Measurements from ENCODE around the gene KRTAP22-1. TPM values are rescaled to one million over a fixed set of nuclear protein-coding genes. Genes with fewer than 3 reads are reported as not detected.

KRTAP22-1 gene
- total and polyA plus RNA-seq, 9 donors: not detected

GRCh38 chr21:30592140-30592539, 8.7 kb upstream of the KRTAP22-1 start, which contains the start of gene KRTAP6-3:
Gene KRTAP6-3, plus strand, starts transcription at chr21:30592440. Its CDS starts 6 bp downstream, at chr21:30592446.
- DNase-seq: no peak
- Histone ChIP-seq H3K4me1 (ENCODE audit: insufficient read depth) (no peaks in the 10 kb centered on the region), H3K4me3 (no peak within 1 kb of the TSS), H3K27me3 (no peaks in the 10 kb centered on the region), H3K27ac (no peak within 1 kb of the TSS), H3K36me3 (no peaks in the 10 kb centered on the region), H3K9me3 (no peaks in the 10 kb centered on the region)
- intact Hi-C loops (cut with DNase I): no loop called here
- 89 to 93% (median 89%) methylated on average over 4 of the region's 4 CpGs for WGBS, 3 donors
- TF ChIP-seq CTCF (IDR thresholded peaks at IDR 0.05) (no peak), POLR2A (IDR thresholded peaks at IDR 0.05) (no peak), EP300 (IDR thresholded peaks at IDR 0.05) (no peak)

GRCh38 chr21:30598802-30599201, 2.1 kb upstream of the KRTAP22-1 start, which contains the start of gene KRTAP6-2:
Gene KRTAP6-2, minus strand, starts transcription at chr21:30598902. Its CDS starts 28 bp downstream, at chr21:30598874.
- TF ChIP-seq EP300 (IDR thresholded peaks at IDR 0.05) (no peak), POLR2A (IDR thresholded peaks at IDR 0.05) (no peak), CTCF (IDR thresholded peaks at IDR 0.05) (no peak)
- no peak within 1 kb of the TSS for H3K4me3 ChIP-seq
- H3K36me3 ChIP-seq: no peaks in the 10 kb centered on the region
- no peaks in the 10 kb centered on the region for H3K4me1 ChIP-seq (ENCODE audit: insufficient read depth)
- no peak for DNase-seq
- intact Hi-C loops (cut with DNase I): no loop called here
- H3K9me3 ChIP-seq: no peaks in the 10 kb centered on the region
- no peak within 1 kb of the TSS for H3K27ac ChIP-seq
- no peaks in the 10 kb centered on the region for H3K27me3 ChIP-seq
- 91 to 94% (median 92%) methylated on average over 6 of the region's 6 CpGs for WGBS, 3 donors

DNA sequence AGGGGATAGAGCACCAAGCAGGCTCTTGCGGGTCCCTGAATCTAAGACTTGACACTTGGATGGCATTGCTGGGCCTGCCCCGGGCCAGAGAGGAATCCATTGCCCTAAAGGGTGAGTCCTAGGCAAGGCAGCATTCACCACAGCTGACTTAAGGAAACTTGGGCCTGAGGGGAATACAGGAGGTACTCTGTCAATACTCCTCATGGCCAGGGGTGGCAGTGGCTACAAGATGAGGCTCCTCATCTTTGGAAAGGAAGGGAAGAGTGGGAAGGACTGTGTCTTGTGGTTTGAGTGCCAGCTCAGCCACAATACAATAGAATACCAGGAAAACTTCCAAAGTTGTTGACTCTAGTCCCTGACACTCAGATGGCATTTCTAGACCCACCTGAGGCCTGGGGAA, 5.1 kb downstream of the KRTAP22-1 start:
- Histone ChIP-seq H3K4me1 (ENCODE audit: insufficient read depth) (no peaks in the 10 kb centered on the region), H3K36me3 (no peaks in the 10 kb centered on the region), H3K27me3 (no peaks in the 10 kb centered on the region), H3K4me3 (no peak overlapping the region), H3K9me3 (no peaks in the 10 kb centered on the region), H3K27ac (no peak overlapping the region)
- 78 to 91% (median 85%) methylated on average over 2 of the region's 2 CpGs for WGBS, 3 donors
- no peak for DNase-seq
- TF ChIP-seq EP300 (IDR thresholded peaks at IDR 0.05): no peak
- no peak for TF ChIP-seq CTCF (IDR thresholded peaks at IDR 0.05)
- TF ChIP-seq POLR2A (IDR thresholded peaks at IDR 0.05): no peak
- intact Hi-C loops (cut with DNase I): no loop called here

GRCh38 chr21:30612132-30612531, 11.2 kb downstream of the KRTAP22-1 start:
- 66 to 75% (median 70%) methylated on average over 2 of the region's 2 CpGs for WGBS, 3 donors
- no peak overlapping the region for H3K4me3 ChIP-seq
- TF ChIP-seq EP300 (IDR thresholded peaks at IDR 0.05): no peak
- no peak for TF ChIP-seq CTCF (IDR thresholded peaks at IDR 0.05)
- no peak for TF ChIP-seq POLR2A (IDR thresholded peaks at IDR 0.05)
- no peak overlapping the region for H3K27ac ChIP-seq
- H3K4me1 ChIP-seq (ENCODE audit: insufficient read depth): no peaks in the 10 kb centered on the region
- H3K27me3 ChIP-seq: no peaks in the 10 kb centered on the region
- no peak for DNase-seq
- H3K36me3 ChIP-seq: no peaks in the 10 kb centered on the region
- intact Hi-C loops (cut with DNase I): no loop called here
- H3K9me3 ChIP-seq: no peaks in the 10 kb centered on the region
